Effector CD8-positive, alpha-beta T cell (primary cell): Measurements from ENCODE around the gene RANBP17.
"Not testable (repeated sequence)": the region's sequence is repeated elsewhere in the genome, so short reads cannot be mapped to it uniquely, and the experiment has no call there.

Experiments used
- DNase-seq: peaks from one replicate; lab custom pipeline; 2025; lab: John Stamatoyannopoulos, UW

Gene RANBP17

DNA sequence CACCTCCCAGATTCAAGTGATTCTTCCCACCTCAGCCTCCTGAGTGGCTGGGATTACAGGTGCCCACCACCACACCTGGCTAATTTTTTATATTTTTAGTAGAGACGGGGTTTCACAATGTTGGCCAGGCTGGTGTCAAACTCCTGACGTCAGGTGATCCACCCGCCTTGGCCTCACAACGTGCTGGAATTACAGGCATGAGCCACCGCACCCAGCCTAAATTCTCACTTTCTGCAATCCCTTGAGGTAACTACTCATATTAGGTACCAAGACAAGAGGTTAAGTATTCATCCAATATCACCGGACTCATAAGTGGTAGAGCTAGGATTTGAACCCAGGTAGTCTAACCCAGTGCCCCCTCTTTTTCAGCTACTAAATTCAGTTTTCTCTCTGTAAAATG lies 436.1 kb downstream of the RANBP17 start:
- DNase-seq: not testable (repeated sequence)

DNA sequence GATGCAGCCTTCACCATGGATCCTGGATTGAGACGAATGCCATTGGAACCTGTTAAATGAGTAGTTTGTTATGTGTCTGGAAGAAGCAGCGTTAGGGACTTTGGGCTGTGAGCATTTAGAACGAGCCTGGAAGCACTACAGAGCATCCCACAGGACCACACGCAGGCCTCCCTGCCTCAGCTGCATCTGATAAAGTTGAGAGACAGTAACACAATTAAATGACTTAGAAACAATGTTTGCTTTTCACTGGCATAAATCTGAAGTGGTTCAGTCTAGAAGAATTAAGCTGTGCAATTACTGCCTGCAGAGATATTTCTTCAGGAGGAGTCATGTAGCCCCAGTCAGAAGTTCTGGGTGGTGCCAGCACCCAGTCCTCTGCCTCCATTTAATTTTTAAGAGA lies 437.4 kb downstream of the RANBP17 start:
- DNase-seq: no peak

DNA sequence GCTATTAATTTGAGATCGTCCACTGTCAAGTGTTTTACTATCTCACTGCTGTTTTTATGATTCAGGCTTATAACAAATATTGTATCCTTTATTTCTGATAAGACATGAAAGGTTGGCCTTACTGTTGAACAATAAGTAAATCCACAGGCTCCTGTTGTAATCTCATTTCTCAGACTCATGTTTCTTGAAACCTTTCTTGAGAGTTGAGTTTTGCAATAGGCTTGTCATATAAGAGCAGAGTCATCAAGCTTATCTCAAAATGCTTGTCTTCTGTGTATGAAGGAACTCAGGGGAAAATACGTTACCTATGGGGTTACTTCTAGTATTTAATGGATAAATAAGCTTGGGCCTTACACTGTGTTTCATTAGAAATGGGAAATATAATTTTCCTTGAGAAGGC lies 438.0 kb downstream of the RANBP17 start:
- DNase-seq: no peak

DNA sequence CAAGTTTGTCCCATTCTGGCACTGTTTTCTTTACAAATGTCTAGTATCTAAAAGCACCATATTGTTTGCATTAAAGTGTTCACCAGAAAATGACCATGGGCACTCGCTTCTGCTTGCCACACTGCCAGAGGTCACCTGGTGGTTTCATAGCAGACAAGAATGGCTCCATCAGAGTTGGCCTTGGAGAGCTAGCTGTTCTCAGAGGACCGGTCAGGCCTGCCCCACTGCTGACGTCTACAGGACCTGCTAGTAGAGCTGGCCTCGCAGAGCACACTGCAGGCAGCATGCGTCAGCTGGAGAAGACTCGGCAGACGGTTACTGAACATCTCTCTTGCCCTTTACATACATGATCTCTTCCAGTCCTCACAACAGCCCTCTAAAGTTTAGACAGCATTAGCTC lies 438.5 kb downstream of the RANBP17 start:
- no peak for DNase-seq

DNA sequence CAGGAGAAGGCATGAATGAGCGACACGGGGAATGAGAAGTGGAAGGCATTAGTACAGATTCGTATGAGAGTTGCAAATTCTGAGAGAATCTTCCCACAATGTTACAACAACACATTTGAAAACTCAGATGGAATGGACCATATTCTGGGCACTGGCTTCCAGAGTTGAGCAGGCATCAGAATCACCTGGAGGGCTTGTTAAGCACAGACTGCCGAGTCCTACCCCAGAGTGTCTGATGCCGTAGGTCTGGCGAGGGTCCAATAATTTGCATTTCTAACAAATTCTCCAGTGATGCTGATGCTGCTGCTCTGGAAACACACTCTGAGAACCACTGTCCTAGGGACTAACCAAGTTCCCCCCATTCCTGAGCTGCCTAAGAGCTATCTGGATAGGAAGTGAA lies 444.3 kb downstream of the RANBP17 start:
- DNase-seq: no peak

DNA sequence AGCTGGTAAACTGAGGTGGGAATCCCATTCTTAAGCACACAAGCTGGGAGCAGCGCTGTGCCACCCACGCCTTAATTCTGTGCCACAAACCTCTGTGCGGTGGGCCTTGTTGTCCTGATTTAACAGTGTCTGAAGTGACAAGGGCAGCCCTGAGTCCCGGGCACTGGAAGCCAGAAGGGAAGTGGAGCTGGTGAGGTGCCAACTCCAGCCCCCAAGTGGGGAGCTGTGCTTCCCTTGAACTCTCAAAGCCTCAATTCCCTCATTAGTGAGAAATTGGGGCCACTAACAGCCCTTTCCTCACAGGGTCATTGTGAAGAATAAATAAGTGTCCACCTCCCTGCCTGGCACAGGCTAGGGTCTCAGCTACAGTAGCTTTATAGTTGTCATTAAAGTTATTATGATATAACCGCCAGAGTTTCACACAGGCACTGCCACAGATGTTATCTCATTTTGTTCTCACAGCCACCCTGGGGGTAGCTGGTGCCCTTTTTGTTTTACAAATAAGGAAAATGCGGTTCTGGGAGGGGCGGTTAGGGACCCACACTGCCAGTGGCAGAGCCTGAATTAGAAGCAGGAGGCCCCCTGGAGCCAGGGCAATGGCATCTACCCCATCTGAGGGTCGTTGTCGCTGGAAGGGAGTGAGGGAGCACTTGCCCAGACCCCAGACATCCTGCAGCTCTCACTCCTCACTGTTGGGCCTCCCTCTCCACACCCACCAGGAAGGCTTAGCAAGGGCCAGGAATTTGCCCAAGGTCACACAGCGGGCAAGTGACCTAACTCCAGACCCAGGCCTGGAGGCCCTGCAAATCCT lies 445.2 kb downstream of the RANBP17 start:
- no peak for DNase-seq

DNA sequence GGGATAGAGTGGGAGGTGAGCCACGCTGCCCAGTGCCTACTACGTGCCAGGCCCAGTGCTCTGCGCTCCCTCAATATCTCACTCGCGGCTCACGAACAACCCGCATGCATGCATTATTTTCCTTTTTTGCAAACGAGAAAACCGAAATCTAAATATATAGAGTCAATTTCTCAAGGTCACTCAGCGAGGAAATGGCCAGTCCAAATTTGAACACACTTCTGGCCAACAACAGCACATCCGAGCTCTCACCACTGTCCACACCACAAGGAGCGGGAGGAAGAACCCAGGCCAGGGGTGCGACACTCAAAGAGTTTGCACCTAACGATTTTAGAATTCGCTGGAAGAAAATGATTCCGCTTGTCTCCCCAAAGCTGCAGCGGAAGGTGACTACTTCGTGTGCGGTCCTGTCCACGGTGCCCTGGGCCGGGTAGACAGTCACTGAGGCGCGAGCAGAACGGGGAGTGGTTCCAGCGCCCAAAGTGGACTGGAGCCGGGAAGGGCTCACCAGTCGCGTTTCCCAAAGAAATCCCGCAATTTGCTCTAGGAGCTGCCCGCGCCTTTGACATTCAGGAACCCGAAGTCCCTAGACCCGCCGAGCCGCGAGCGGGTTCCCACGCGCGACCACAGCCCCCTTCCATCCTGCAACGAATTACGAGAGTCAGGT lies 446.1 kb downstream of the RANBP17 start:
- DNase-seq: no peak

DNA sequence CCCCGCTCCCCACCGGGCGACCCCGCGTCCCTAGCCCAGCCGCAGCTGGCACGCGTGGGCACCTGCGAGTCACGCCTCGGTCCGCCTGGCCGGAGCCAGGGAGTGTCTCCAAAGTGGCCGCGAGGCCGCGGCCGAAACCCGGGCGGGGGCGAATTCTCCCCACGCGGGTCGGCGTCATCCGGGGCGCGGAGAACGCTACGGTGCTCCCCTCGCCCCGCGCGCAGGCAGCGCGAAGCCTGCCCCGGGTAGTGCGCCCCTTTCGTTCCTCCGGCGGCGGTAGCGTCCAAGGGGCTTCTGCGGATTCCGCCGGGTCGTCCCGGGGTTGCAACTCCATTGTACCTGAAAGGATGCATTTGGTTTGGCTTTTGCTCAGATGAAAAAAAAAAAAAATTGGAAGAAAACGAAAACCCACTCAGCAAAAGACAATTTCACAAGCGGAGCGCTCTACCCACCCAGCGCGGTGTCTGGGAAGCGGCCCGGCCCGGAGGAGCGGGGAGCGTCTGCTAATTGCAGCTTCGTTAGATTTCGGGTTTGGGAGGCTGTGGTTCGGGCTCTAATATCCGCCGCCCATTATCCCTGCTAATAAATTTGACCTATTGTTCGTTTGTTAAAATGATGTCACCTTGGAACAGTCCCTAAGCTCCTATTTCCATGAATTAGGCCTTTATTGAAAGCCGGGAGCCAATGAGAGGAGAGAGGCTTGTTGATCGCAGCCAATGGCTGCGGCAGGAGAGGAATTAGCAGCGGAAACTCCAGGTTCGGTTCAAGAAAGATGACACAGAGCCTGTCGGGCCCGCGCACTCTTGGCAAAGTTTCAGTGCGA lies 446.8 kb downstream of the RANBP17 start, which contains the start of gene TLX3:
Gene TLX3 (plus strand): TSS at position 796 of the 823 bp plus-strand sequence. CDS start 118 bp downstream, outside the sequence.
- no peak for DNase-seq

DNA sequence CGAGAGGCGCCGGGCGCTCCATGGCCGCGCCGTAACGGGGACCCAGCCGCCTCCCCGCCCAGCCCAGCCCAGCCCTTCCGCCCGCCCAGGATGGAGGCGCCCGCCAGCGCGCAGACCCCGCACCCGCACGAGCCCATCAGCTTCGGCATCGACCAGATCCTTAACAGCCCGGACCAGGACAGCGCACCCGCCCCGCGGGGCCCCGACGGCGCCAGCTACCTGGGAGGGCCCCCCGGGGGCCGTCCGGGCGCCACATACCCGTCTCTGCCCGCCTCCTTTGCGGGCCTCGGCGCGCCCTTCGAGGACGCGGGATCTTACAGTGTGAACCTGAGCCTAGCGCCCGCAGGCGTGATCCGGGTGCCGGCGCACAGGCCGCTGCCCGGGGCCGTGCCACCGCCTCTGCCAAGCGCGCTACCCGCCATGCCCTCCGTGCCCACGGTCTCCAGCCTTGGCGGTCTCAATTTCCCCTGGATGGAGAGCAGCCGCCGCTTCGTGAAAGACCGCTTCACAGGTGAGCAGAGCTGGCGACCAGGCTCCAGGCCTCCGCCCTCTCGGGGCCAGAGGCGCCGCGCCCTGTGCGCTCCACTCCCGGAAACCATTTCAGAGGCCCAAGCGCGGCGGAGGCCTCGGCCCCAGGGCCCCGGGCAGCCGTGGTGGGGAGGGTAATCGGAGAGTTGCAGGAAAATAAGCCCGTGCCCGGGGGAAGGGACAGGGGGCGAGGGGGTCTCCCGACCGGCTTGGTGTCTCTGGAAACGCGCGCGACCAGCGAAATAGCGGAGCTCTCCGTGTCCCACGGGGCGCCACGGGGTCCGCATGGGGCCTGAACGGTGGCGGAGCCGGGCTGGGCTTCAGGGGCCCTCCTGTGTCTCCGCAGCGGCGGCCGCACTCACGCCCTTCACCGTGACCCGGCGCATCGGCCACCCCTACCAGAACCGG lies 447.7 kb downstream of the RANBP17 start:
- DNase-seq: no peak

DNA sequence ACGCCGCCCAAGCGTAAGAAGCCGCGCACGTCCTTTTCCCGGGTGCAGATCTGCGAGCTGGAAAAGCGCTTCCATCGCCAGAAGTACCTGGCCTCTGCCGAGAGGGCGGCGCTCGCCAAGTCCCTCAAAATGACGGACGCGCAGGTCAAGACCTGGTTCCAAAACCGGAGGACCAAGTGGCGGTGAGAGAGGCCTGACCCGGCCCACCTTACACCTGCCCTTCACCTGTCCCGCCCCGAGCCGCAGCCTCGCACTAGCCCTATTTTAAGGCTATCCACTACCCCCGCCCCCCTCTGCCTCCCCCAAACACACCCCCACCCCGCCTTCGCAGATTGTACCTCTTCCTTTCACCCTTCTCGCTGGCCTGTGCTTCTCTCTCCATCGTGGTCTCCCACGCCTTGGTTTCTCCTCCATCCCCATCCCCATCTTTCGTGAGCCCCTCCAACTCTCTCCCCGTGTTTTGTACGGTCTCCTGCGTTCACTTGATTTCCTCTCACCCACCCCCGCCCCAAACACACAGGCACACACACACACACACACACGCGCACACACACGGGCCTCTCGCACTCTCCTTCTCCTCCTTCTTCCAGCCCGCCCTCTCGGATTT lies 448.5 kb downstream of the RANBP17 start:
- no peak for DNase-seq

DNA sequence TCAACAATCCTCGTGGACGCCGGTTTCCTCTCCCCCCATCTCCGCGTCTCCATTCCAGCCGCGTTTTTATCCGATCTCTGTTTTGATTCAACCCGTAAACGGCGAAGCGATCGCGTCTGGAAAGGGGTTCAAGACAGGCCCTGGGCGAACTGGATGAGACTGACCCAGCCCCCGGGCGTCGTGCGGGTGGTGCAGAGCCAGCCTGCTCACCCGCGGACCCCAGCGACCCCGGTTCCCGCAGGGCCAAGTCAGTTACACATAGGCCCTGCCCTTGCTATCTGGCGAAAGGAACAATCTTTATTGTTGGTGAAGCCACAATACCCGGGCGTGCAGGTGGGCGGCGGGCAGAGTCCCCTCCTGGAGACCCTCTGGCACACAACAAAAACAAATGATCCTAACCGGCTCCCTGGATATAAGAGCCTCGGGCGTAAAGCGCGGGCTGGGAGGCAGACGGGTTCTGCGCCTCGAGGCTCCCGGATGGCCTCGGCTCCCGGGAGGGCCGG lies 449.1 kb downstream of the RANBP17 start:
- DNase-seq: no peak

DNA sequence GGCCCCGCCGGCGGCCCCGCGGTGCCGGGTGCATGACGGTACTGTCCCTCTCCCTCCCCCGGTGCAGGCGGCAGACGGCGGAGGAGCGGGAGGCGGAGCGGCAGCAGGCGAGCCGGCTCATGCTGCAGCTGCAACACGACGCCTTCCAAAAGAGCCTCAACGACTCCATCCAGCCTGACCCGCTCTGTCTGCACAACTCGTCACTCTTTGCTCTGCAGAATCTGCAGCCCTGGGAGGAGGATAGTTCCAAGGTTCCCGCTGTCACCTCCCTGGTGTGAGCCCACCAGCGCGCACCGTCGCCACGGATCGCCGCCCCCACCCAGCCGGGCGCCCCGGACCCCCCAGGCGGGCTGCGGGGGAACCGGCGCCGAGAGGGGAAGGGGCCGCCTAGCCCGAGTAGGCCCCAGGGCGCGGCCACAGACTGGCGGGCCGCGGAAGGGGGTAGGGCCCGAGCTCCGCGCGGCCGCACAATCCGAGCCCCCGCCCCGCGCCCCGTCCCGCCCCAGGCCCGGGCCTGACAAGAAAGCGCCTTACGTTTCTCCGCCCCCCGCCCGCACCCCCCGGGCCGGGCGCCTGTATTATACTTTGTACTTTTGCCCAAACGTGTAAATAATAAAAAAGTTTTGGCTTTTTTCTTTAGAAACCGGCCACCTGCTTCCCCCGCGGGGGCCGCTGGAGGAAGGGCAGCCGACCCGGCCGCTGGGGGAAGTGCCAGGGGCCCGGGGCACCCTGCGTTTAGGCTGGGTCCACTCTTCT lies 449.7 kb downstream of the RANBP17 start:
- DNase-seq: no peak

DNA sequence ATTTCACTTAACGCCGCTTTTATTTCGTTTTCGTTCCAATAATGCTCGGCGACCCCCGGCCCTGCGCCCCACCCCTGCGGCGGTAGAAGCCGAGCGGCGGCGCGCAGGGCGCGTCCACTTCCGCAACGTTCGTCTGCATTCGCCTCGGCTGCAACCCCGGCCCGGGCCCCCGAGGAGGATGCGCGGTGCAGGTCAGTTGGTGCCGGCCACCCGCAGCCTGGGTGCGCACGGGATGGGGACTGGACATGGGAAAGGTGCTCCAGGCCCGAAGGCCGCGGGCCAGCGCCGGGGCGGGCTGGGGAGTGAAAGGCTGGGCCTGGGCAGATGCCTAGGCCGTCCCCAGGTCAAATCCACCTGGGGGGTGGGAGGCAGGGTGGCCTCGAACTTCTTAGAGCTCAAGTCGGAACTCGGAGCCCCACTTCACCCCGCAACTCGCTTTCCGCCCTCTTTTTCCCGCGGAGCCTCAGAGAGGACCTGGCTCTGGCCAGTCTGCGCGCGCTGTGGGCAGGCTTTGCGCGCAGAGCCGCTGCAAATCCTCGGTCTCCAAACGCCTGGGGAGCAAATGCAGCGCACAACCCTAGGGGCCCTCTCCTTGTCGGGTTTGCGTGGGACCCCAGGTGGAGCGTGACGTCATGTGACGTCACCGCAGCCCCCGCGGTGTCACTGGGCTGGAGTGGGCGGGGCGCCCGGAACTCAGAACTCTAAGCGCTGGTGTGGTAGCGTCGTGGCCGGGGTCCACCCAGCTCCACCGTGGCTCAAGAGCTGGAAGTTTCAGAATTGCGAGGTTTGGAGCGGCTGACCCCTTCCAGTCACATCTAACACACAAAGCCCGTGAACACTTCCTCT lies 450.5 kb downstream of the RANBP17 start:
- DNase-seq: no peak

DNA sequence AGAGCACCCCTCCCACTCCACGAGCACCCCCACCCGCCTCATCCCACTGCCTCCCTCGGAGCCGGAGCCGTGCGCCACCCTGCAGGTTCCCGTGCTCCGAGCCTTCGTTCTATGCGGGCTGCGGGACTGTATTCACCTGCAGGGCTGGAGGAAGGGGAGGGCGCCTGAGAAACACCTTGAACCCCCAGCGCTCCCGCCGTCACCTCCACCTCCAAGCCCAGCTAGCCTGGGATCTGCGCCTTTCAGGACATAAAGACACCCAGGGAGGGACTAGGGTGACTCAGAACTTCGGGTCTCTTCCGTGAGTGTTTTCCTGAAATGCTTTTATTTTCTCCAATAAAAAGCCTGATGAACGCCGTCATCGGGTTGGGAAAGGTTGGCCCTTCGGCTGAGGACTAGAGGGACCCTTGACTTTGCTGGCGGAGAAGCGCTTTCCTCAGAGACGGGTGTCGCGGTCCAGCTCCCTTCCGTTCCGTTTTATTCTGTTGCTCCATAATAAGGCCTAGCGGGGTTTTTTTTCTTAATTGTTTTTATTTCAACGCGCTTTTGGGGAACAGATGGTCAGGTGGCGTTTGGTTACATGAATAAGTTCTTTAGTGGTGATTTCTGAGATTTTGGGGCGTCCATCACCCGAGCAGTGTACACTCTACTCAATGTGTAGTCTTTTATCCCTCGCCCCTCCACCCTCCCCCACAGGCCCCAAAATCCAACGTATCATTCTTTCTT lies 451.8 kb downstream of the RANBP17 start:
- no peak for DNase-seq

DNA sequence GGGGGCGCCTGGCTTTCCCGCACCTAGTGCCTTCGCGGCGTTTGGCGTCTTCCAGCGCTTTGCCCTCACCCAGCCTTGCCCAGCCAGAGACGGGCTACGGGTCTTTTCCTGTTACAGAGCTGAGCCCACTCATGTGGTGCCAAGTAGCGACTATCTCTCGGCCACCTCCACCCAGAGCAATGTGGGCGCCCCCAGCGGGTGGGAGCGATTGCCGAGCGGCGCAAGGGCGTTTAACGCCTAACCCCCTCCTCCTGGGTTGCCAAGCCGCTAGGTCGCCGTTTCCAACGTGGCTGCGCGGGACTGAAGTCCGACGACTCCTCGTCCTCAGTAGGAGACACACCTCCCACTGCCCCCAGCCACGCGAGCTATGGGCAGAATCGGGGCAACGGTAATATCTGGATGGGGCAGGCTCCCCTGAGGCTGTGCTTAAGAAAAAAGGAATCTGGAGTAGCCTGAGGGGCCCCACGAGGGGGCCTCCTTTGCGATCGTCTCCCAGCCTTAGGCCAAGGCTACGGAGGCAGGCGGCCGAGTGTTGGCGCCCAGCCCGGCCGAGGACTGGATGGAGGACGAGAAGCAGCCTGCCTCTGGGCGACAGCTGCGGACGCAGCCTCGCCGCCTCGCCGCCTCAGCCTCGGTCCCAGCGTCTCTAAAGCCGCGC lies 453.0 kb downstream of the RANBP17 start:
- no peak for DNase-seq

DNA sequence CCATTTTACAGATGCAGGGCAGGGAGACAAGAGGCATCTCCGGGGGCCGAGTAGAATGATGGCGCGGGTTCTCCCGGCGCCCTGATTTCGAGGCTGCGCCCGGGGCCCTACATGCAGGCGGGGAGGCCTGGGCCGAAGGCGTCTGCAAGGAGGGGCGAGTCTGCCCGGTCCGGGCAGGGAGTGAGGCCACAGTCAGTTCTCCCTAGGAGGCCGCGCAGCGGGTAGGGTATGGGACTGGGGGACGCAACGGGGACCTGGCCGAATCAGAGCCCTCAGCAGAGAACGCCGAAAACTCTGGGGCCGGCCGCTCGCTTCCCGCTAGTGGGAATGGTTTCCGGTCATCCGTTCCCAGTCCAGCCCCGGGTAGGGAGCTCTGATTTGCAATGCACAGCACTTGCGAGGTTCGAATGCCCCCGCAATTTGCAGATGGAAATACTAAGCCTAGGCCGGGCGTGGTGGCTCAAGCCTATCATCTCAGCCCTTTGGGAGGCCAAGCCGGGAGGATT lies 453.6 kb downstream of the RANBP17 start:
- no peak for DNase-seq

DNA sequence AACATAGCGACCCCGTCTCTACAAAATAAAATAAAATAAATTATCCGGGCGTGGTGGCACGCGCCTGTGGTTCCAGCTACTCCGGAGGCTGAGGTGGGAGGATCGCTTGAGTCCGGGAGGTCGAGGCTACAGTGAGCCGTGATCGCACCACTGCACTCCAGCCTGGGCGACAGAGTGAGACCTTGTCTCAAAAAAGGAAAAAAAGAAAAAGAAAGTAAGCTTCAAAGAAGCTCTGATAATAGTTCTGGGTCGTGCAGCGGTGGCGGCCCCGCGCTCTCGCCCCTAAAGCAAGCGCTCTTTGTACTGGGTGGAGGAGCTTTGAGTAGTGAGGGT lies 454.1 kb downstream of the RANBP17 start:
- DNase-seq: no peak
